ENCODE results near the gene DRG2.

Gene DRG2

DNA sequence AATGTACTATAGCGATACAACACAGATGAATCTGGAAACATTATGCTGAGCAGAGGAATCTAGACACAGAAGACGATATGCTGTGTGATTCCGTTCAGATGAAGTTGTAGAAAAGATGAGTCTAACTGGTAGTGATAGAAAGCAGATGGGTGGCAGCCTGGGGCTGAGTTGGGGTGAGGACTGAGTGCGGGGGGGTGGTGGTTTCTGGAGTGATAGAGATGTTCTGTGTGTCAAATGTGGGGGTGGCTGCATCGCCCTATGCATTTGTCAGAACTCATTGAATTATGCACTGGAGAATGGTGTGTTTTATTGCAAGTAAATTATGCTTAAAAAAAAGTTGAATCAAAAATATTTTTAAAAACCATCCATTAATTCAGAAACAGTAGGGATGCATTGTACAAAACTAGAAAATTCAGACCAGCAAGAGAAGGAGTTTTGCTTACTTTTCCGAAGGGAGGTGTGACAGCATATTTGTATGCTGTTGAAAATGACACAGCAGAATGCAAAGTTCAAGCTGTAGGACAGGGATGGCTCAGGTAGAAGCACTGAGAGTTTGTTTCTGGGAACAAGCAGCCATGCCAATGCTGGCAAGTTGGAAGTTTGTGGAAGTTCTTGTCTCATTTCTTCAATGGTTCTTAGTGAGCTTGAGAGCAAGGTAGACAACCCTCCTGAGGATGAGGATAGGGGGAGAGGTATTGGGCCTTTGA is 13.0 kb upstream of the DRG2 start:
- no peak for DNase-seq (ENCODE audit: low spot score)

GRCh38 chr17:18076936-18077335 is 10.8 kb upstream of the DRG2 start:
- no peak for DNase-seq (ENCODE audit: low spot score)

DNA sequence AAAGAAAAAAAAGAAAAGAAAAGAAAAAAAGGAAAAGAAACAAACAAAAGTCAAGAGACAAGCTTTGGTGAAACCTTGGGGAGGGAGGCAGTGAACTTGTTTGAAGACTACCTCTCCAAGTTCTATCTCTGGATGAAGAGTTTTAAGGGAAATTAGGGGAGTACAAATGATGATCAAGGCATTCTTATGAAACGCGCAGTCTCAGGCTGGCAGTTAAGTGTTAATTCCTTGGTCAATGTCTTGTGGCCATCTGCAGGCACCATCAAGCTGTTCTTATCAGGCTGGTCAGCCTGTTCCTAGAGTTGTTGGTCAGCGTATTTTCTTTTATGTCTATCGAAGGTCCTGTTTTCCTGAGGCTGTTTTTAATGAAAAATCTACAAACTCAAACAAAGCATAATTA is 8.2 kb upstream of the DRG2 start:
- DNase-seq (ENCODE audit: low spot score) = no peak

GRCh38 chr17:18084256-18084655 is 3.5 kb upstream of the DRG2 start:
- no peak for DNase-seq (ENCODE audit: low spot score)

DNA sequence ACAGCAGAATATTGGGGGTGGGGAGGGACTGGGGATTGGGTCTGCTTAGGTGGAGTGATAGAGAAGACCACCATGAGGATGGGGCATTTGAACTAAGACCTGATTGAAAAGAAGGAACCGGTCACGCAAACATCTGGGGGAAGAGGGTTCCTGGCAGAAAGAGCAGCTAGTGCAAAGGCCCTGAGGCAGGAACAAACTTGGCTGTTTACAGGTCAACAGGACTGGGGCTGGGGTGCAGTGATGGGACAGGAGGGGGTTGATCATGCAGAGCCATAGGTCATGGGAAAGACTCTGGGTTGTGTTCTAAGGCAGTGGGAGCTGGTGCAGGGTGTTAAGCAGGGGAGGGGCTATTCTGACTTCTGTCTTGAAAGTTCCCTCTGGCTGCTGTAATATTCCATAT is 1.9 kb downstream of the DRG2 start:
- no peak for DNase-seq (ENCODE audit: low spot score)

DNA sequence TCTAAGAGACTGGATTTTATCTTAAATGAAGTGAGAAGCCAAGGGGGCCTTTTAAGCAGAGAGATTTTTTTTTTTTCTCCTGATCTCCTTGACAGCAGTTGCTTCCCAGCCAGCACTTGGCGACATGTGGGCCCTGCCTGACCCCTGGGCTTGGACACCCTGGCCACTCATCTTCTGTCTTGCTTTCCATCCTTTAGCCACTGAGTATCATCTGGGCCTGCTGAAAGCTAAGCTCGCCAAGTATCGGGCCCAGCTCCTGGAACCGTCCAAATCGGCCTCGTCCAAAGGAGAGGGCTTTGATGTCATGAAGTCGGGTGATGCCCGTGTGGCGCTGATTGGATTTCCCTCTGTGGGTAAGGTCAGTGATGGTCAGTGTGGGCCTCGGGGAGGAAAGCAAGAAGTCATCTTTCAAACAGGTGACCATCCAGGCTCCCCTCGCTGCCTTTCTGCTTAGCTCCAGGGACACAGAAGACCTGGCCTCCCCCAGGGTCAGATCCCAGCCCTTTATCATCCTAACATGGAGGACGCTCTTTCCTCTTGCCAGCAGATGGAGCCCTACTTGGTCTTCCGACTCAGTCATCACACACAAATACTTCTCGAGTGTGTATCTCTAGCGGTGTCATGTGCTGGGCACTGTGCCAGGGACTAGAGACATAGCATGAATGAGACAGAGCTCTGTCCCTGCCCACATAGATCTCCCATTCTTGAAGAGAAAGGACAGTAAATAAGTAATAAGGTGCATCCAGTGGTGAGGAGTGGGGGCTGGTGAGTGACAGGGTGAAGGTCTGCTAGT is 6.1 kb downstream of the DRG2 start:
- no peak for DNase-seq (ENCODE audit: low spot score)

GRCh38 chr17:18094409-18094807 is 6.7 kb downstream of the DRG2 start:
- no peak for DNase-seq (ENCODE audit: low spot score)

DNA sequence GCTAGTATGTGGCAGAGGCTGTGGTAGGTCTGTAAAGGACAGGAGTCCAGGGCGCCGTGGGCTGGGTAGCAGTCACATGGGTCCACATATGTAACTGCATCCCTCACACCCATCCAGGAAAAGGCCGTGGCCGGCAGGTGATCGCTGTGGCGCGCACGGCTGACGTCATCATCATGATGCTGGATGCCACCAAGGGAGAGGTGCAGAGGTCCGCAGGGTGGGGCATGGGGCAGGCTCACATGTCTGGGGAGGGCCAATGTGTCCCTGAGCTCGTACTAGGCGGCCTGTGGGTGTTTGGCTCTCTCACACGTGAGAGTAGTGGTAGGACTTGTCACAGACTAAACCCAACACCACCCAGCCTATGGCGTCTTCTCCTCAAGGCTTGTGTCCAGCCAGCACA is 11.8 kb downstream of the DRG2 start:
- no peak for DNase-seq (ENCODE audit: low spot score)

DNA sequence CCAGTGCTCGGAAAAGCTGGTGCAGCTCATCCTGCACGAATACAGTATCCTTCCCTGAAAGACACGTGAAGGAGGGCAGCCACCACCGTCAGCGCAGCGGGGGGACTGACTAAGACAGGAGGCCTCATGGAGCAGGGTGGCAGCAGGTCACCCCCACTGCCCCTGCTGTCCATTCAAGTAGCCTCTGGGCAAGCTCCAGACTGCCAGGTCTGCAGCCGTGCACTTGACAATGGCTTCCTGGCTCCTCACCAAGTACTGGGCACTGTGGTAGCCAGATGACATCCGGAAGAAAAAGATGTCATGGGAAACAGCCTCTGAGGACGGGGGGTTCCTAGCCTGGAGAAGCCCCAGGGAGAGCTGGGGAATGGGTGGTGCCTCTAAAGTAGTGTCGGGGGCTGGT is 12.9 kb downstream of the DRG2 start:
- DNase-seq (ENCODE audit: low spot score) = no peak

DNA sequence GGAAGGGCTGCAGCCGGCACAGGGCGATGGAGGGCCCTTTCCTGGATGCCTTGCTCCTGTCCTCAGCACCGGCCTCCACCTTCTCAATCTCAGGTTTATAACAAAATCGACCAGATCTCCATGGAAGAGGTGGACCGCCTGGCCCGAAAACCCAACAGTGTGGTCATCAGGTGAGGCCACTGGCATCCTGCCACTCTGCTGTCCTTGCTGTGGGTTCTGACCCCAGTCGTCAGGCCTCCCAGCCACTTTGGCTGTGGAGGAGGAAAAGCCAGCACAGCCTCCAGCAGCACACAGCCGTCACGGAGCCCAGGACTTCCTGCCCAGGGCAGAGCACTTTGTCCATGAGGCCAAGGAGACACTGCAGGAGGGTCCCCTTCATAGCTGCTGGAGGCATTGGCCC is 14.1 kb downstream of the DRG2 start:
- no peak for DNase-seq (ENCODE audit: low spot score)

DNA sequence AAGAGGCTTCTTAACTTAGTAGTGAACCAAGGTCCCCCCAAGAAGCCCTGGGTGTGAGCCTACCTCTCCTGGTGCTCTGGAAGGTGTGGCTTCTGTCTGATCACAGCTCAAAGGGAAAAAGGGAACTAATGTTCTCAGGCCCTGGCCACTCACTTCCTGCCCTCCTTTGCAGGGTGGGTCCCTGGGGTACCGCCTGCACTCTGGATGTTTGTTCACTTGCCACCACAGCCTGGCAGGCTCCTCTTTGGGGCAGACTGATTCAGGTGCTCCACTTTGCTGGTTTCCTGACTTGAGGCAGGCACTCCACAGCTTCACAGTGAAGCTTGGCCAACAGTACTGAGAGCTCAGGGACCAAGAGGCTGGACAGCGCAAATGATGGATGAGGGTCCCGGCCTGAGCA is 14.9 kb downstream of the DRG2 start:
- DNase-seq (ENCODE audit: low spot score) = no peak

DNA sequence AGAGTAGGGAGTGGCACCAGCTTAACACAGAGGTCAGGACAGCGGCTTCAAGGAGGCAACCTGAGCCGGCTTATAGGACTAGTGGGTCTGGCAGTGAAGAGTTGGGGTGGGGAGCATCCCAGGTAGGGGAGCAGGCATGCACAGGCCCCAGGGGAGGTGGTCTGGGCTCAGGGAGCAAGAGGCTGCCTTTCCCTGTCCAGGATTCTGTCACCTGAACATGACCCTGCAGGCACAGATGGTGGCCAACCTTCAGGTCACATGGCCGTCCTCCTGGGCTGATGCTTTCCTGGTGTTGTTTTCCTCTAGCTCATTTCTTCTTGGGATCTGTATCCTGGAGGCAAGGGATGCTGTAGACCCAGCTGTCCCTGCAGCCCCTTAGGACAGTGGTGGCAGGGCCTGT is 17.3 kb downstream of the DRG2 start:
- DNase-seq (ENCODE audit: low spot score) = no peak

- no peak for DNase-seq (ENCODE audit: low spot score)
Observed at GRCh38 chr17:18105595-18105994, 17.8 kb downstream of the DRG2 start.

DNA sequence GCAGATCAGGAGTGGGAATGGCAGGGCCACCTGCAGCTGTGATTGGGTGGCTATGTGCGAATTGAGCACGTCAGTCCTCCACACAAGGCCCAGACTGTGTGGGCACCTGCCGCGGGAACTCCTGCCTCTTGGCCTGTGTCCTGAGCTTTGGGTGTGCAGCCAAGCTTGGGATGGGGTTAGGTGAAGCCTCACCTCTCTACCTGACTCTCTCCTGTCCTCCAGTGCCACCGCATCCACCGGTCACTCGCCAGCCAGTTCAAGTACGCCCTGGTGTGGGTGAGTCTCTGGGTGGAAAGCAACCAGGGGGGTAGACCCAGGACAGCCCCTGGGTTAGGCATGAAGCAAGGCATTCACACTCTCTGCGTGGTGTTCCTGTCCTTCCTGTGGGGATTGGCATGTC is 18.5 kb downstream of the DRG2 start:
- no peak for DNase-seq (ENCODE audit: low spot score)

- DNase-seq (ENCODE audit: low spot score) = no peak
Observed at GRCh38 chr17:18107061-18107790, 19.5 kb downstream of the DRG2 start.

DNA sequence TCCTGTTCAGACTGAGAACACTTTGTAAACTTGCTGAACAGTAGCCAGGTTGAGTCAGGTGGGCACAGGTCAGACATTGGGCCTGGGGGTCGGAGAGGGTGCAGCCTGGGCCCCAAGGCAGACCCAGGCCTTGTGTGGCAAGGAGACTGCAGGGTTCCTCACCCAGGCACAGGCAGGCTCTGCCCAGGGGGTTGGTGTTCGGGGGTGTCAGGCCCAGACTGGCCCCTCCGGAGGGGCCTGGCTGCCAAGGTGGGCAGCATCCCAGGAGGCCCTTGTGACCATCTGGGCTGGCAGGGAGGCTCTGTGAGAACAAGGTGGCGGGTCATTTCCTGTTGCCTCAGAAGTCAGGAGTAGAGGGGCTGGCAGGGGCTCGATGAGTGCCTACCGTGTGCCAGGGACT is 20.2 kb downstream of the DRG2 start:
- peak; percentile 29 for DNase-seq (ENCODE audit: low spot score)

- no peak for DNase-seq (ENCODE audit: low spot score)
Observed at GRCh38 chr17:18108401-18109312, 20.9 kb downstream of the DRG2 start, which contains the start of gene MYO15A. TSS of gene MYO15A (plus strand) at chr17:18108756. CDS start at chr17:18118801, 10,045 bp downstream.

GRCh38 chr17:18109935-18110485 is 22.3 kb downstream of the DRG2 start:
- no peak for DNase-seq (ENCODE audit: low spot score)

- DNase-seq (ENCODE audit: low spot score) = no peak
Observed at GRCh38 chr17:18110636-18111145, 22.9 kb downstream of the DRG2 start.

- DNase-seq (ENCODE audit: low spot score) = no peak
Observed at GRCh38 chr17:18111330-18111971, 23.7 kb downstream of the DRG2 start.

DNA sequence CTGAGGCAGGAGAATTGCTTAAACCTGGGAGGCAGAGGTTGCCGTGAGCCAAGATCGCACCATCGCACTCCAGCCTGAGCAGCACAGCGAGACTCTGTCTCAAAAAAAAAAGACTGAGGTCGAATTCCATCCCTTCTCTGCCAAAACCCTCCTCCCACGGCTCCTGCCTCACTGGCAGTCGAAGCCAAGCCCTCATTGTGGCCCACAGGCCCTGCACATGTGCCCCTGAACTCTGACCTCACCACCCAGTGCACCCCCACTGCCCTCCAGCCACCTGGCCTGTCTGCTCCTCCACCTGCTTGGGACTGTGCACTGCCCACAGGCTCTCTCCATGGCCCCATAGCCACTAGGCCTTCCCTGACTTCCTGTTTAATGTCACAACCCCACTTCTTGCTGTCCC is 27.8 kb downstream of the DRG2 start:
- DNase-seq (ENCODE audit: low spot score) = no peak

Measured in globus pallidus (tissue), 1 donor.